ENCODE measurements around the gene IGFBPL1. TPM values are rescaled to one million over a fixed set of nuclear protein-coding genes. Genes with fewer than 3 reads are reported as not detected.

Gene IGFBPL1
- total RNA-seq, 4 donors from 2014 or later = not detected

GRCh38 chr9:38447703-38448102 is 23.4 kb upstream of the IGFBPL1 start:
- Histone ChIP-seq H3K4me1 (no peaks in the 10 kb centered on the region), H3K9me3 (peaks cover 0 to 10% (median 0%) of the 10 kb centered on the region in 3 donors), H3K27me3 (peaks cover 0 to 21% (median 0%) of the 10 kb centered on the region in 4 donors), H3K4me3 (no peak overlapping the region), H3K27ac (no peak overlapping the region), H3K36me3 (no peaks in the 10 kb centered on the region)
- intact Hi-C loops (cut with DNase I) = no loop called here
- WGBS, 2 donors = 45 to 59% methylated on average over 1 of the region's 1 CpG
- TF ChIP-seq, protein P1, sequence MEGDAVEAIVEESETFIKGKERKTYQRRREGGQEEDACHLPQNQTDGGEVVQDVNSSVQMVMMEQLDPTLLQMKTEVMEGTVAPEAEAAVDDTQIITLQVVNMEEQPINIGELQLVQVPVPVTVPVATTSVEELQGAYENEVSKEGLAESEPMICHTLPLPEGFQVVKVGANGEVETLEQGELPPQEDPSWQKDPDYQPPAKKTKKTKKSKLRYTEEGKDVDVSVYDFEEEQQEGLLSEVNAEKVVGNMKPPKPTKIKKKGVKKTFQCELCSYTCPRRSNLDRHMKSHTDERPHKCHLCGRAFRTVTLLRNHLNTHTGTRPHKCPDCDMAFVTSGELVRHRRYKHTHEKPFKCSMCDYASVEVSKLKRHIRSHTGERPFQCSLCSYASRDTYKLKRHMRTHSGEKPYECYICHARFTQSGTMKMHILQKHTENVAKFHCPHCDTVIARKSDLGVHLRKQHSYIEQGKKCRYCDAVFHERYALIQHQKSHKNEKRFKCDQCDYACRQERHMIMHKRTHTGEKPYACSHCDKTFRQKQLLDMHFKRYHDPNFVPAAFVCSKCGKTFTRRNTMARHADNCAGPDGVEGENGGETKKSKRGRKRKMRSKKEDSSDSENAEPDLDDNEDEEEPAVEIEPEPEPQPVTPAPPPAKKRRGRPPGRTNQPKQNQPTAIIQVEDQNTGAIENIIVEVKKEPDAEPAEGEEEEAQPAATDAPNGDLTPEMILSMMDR (IDR thresholded peaks at IDR 0.05) = no peak
- no peak for TF ChIP-seq POLR2A (IDR thresholded peaks at IDR 0.05)
- no peak for DNase-seq

DNA sequence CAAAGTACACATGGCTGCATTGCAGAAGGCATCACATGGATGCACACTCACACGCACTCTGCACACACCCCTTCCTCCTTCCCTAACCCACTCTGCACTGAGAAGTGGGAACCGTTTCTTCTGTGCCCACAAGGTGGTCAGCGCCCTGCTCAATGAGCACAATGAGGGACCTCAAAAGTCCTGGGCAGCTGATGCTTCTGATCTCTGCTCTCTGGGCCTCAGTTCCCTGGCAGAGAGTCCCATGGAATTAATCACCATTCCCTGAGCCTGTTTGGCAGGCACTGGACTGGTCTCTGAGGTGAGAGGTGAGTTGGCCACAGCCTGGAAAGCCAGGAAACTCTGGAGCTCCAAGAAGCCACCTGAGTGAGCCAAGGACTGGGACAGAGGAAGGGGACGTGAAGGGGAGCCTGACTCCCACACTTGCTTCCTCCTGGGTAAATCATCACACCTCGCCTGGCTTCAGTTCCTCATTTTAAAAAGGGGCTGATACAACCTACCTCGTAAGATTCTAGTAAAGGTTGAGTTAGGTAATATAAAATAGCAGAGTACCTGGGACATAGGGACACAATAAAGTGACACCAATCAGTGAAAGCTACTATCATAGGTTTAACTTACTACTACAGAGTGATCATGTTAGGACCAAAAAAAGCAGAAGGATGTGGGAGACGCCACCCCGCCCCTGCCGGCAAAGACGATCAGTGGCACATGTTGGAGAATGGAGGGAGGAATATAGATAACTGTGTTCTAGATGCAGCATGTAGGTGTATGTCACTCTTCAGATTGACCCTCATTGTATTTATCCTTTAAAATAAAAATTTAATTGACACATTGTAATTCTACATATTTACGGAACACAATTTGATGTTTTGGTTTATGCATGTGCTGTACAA is 21.1 kb upstream of the IGFBPL1 start:
- Histone ChIP-seq H3K4me1 (no peaks in the 10 kb centered on the region), H3K9me3 (no peaks in the 10 kb centered on the region), H3K27ac (no peak overlapping the region), H3K4me3 (no peak overlapping the region), H3K27me3 (peaks cover 0 to 31% (median 0%) of the 10 kb centered on the region in 4 donors), H3K36me3 (no peaks in the 10 kb centered on the region)
- DNase-seq = no peak
- 65 to 66% methylated on average over 10 to 11 of the region's 11 CpGs for WGBS, 2 donors
- intact Hi-C loops (cut with DNase I) = no loop called here
- TF ChIP-seq, protein P1 (IDR thresholded peaks at IDR 0.05) = no peak
- TF ChIP-seq POLR2A (IDR thresholded peaks at IDR 0.05) = no peak

DNA sequence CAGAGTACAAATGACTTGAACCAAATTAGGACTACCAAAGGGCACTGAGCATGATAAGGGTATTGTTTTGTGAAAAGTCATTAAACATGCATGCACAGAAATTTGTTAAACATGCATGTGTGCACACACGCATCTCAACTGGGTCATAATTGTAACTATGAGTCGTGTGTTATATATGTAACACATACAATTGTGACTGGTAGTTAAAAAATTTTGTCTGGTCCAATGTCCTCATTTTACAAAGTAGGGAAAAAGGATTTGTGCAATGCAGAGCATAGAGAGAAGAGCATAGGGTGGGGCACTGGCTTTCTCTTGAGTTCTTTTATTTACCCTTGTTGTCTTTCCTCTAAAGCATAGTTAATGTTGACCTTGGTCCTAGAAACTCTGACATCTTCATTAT is 19.3 kb upstream of the IGFBPL1 start:
- peaks cover 0 to 35% (median 0%) of the 10 kb centered on the region in 4 donors for H3K27me3 ChIP-seq
- H3K4me3 ChIP-seq = no peak overlapping the region
- no peaks in the 10 kb centered on the region for H3K4me1 ChIP-seq
- WGBS, 2 donors = 49 to 50% methylated on average over 2 of the region's 2 CpGs
- H3K36me3 ChIP-seq = no peaks in the 10 kb centered on the region
- no peaks in the 10 kb centered on the region for H3K9me3 ChIP-seq
- no peak for DNase-seq
- intact Hi-C loops (cut with DNase I) = no loop called here
- TF ChIP-seq, protein P1 (IDR thresholded peaks at IDR 0.05) = no peak
- no peak for TF ChIP-seq POLR2A (IDR thresholded peaks at IDR 0.05)
- H3K27ac ChIP-seq = no peak overlapping the region

GRCh38 chr9:38443181-38443580 is 18.9 kb upstream of the IGFBPL1 start:
- Histone ChIP-seq H3K27me3 (peaks cover 0 to 35% (median 0%) of the 10 kb centered on the region in 4 donors), H3K27ac (no peak overlapping the region), H3K4me1 (no peaks in the 10 kb centered on the region), H3K36me3 (no peaks in the 10 kb centered on the region), H3K4me3 (no peak overlapping the region), H3K9me3 (no peaks in the 10 kb centered on the region)
- TF ChIP-seq, protein P1 (IDR thresholded peaks at IDR 0.05) = no peak
- no peak for TF ChIP-seq POLR2A (IDR thresholded peaks at IDR 0.05)
- no peak for DNase-seq
- 76 to 77% methylated on average over 7 of the region's 7 CpGs for WGBS, 2 donors
- intact Hi-C loops (cut with DNase I) = no loop called here

- Histone ChIP-seq H3K27me3 (peaks cover 0 to 35% (median 0%) of the 10 kb centered on the region in 4 donors), H3K36me3 (no peaks in the 10 kb centered on the region), H3K4me1 (peaks cover 0 to 3% (median 0%) of the 10 kb centered on the region in 3 donors), H3K27ac (no peak overlapping the region), H3K4me3 (no peak overlapping the region), H3K9me3 (no peaks in the 10 kb centered on the region)
- intact Hi-C loops (cut with DNase I) = no loop called here
- WGBS, 2 donors = 62 to 77% methylated on average over 6 to 7 of the region's 8 CpGs
- TF ChIP-seq, protein P1 (IDR thresholded peaks at IDR 0.05) = no peak
- no peak for TF ChIP-seq POLR2A (IDR thresholded peaks at IDR 0.05)
- DNase-seq = no peak
Observed at GRCh38 chr9:38442473-38443096, 18.3 kb upstream of the IGFBPL1 start.
